GM19328 (cell line): ENCODE data around the gene BST2.

Experiments used
- ATAC-seq: cut with Tn5 transposase; IDR thresholded peaks from one replicate; pipeline ENCODE4 v1.9.1; 2021; ENCODE audit warnings: mild to moderate bottlenecking, moderate library complexity; ENCODE audit not compliant: unreplicated experiment

Gene BST2

GRCh38 chr19:17419621-17420474 is 14.4 kb upstream of the BST2 start, which contains the start of gene MVB12A:
Gene MVB12A, plus strand, starts transcription at chr19:17420047. Its CDS starts 89 bp downstream, at chr19:17420136.
- peak; percentile 88 for ATAC-seq

GRCh38 chr19:17419154-17419620 is 13.8 kb upstream of the BST2 start:
- ATAC-seq: no peak

- no peak for ATAC-seq
Measured at GRCh38 chr19:17418710-17419109, 13.3 kb upstream of the BST2 start.

- ATAC-seq: no peak
Measured at GRCh38 chr19:17415121-17415520, 9.7 kb upstream of the BST2 start.

- no peak for ATAC-seq
Measured at GRCh38 chr19:17414097-17414496, 8.7 kb upstream of the BST2 start.

DNA sequence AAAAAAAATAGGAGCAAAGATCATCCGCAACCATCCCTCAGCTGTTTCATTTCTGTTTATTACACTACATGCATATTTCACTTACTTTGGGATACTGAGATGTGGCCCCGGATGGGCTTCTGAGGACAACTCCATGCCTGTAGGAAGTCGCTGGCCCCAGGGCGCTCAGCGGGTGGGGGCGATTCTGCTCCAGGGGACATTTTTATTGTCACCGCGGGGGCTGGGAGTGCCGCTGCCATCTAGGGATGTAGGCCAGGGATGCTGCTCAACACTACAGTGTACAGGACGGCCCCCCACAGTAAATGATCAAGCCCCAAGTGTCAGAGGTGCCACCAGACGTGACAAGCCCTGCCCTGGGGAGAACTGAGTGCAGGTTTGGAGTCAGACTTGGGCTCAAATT is 6.4 kb upstream of the BST2 start:
- ATAC-seq: no peak

DNA sequence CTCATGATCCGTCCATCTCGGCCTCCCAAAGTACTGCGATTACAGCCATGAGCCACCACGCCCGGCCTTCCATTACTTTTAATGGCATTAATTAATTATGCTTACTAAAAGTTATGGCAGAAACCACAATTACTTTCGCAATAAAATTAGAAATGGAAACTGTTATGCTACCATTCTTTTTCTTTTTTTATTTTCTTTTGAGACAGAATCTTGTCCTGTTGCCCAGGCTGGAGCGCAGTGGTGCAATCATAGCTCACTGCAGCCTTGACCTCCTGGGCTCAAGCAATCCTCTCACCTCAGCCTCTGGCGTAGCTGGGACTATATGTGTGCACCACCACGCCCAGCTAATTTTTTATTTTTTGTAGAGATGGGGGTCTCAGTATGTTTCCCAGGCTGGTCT is 4.6 kb upstream of the BST2 start:
- no peak for ATAC-seq

DNA sequence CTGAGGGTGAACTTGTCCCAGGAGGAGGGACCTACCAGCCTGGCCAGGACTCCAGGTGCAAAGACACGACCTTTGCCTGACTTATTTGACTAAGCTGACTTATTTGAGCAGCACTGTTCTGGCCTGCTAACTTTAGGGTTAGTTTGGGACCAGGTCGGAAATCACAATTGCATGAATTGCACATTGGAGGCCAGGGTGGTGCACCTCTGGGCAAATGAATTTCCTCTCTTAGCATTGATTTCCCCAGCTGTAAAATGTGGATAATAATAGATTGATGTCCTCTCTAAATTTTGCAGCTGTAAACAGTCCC is 1.4 kb upstream of the BST2 start:
- no peak for ATAC-seq

GRCh38 chr19:17406046-17406886 is 836 bp upstream of the BST2 start:
- peak; percentile 31 for ATAC-seq

DNA sequence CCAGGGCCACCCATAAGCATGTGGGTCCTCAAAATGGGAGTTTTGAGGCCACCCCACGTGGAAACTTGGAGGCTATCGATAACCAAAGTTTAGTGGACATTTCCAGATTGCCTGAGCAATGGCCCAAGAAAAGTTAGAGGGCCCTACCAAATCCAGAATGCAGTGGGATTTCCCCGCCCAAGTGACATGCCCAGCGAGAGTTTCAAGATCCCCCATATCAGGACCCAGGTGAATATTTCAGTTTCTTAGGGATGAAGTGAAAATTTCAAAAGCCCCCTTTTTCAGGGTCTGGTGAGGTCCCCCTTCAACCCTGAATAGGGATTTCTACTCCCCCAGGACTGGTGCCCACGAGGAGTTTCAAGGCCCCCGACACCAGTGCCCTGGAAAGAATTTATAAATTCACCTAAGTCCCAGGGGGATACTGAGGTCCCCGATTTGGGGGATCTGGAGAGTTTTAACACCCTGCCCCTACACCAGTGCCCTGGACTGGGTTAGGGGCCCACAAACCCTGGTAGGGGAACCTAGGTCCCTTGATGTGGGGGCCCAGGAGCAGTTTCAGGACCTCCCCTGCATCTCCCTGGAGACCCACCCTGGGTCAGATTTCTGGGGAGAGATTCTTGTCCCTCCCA is 695 bp downstream of the BST2 start:
- ATAC-seq: no peak

DNA sequence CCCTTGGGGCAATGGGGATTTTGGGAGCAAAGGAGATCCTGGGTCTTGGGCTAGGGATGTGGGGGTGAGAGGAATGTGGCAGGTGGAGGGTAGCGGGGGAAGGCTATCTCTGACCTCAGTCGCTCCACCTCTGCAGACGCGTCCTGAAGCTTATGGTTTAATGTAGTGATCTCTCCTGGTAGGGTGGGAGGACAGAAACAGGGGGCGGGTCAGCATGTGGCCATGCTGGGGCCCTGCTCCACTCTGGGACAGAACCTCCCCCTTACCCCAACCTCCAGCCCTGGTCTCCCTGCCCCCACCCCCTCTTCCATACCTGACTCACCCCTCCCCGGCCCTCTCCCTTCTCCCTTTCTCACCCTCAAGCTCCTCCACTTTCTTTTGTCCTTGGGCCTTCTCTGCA is 1.4 kb downstream of the BST2 start:
- no peak for ATAC-seq

GRCh38 chr19:17402982-17403855 is 2.2 kb downstream of the BST2 start:
- no peak for ATAC-seq

DNA sequence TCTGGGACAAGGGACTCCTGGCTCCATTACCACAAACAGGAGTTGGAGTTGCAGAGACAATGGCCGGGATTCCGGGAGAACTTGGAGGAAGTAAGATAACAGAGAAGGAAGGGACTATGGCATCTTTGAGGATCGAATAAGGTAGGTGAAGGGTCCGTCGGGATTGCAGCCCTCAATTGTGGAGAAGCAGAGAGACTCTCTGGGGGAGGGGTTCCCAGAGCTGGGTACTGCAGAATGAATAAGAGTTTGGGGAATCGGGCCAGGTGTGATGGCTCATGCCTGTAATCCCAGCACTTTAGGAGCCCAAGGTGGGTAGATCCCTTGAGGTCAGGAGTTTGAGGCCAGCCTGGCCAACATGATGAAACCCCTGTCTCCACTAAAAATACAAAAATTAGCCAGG is 3.8 kb downstream of the BST2 start:
- ATAC-seq: no peak

DNA sequence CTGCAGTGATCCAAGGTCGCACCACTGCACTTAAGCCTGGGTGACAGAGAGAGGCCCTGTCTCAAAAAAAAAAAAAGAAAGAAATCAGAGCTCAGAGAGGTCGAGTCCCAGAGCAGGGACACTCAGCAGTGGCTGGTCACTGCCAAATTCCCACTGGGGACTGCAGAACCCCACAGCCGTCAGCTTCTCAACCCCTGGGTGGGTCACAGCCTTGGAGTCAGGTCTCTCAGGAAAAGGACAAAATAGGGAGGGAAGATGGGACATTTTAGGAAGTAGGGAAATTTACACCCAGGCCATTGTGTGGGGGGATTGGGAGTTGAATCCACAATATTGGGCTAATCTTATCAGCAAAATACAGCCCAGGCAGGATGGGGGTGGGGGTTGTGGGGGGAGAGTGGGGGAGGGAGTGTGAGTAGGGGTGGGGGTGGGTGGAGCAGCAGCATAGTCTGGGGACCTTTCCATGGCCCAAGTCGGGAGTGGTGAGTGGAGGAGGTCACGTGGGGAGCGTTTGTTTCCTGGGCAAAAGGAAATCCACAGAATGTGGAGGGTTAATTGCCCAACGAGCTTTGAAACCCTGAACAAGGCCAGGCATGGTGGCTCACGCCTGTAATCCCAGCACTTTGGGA is 6.4 kb downstream of the BST2 start:
- ATAC-seq: no peak

DNA sequence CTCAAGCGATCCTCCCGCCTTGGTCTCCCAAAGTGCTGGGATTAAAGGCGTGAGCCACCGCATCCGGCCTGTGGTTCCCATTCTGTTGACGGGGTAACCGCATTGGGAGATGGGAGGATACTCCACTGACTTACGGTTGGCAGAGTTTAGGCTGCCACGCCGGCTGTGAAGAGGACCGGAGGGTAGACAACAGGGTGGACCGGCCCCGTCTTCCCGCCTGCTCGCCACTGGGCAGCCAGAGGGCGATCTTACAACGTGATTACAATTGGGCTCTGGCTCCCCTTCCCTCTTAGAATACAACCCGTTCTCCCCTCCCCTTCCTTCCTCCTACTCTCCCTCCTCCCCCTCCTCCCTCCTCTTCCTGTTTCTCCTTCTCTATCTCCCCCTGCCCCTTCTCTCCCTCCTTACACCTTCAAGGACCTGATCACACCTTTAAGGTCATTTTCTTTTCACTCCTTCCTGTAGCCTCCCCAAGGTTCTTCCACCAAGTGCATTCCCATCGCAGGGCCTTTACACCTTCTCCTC is 10.5 kb downstream of the BST2 start:
- no peak for ATAC-seq

DNA sequence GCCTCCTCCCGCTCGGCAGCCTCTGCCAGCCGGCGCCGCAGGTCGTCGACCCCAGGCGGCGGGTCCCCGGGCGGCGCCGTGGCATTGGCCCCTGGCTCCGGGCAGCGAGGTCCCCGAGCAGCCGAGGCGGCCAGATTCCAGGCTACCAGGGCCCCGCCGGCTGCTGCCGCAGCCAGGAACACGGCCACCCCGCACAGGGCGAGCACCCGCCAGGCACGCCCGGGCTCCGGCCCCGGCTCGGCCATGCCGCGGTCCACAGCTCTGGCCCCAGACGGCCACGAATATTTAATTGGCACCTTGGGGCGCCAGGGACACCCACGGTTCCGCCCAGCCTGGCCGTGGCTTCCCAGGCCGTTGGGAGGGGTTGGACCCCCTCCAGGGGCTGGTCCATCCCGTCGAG is 11.5 kb downstream of the BST2 start, which contains the start of gene CCDC194:
Gene CCDC194 (minus strand): TSS at position 283 of the 400 bp plus-strand sequence. CDS start 38 bp downstream, at position 245.
- ATAC-seq: no peak

GRCh38 chr19:17393002-17393401 is 12.4 kb downstream of the BST2 start:
- no peak for ATAC-seq

- no peak for ATAC-seq
Measured at GRCh38 chr19:17391371-17392151, 13.9 kb downstream of the BST2 start.
